CD14-positive monocyte (primary cell): Measurements from ENCODE around the gene BACH1. TPM values are rescaled to one million over a fixed set of nuclear protein-coding genes. Genes with fewer than 3 reads are reported as not detected.

ENCODE experiments used
- DNase-seq, 3 donors: peaks; one replicate each; pipeline ENCODE4 v3.0.0-alpha.2; 2011 to 2022
- H2AFZ ChIP-seq: 2 replicates; pipeline ENCODE4 v1.6.0; 2012; ENCODE audit warnings: mild to moderate bottlenecking, low read depth, low read length, inconsistent platforms; ENCODE audit not compliant: insufficient read depth, poor library complexity, severe bottlenecking
- H3K27ac ChIP-seq, 2 donors: 1 replicate in 1 of 2; 2 replicates in 1 of 2; pipeline ENCODE4 v1.5.1; 2012 to 2013; ENCODE audit warnings: low read length in 2 of 2, control low read depth in 1 of 2, inconsistent platforms in 1 of 2, low read depth in 1 of 2, mild to moderate bottlenecking in 1 of 2
- H3K27me3 ChIP-seq, 2 donors: one replicate each; pipeline versions ENCODE4 v1.6.0 to v1.6.1; 2011 to 2013; ENCODE audit warnings: low read length in 2 of 2; ENCODE audit not compliant: control insufficient read depth in 2 of 2, insufficient read depth in 2 of 2
- H3K36me3 ChIP-seq, 2 donors: replicated peaks in 1 of 2; 1 replicate in 1 of 2; 2 replicates in 1 of 2; pipeline versions ENCODE4 v1.5.1 to v1.6.1; 2012 to 2013; ENCODE audit warnings: low read length in 2 of 2, control low read depth in 1 of 2, inconsistent platforms in 1 of 2, mild to moderate bottlenecking in 1 of 2; ENCODE audit not compliant: insufficient read depth in 2 of 2, control insufficient read depth in 1 of 2
- H3K4me1 ChIP-seq, 2 donors: 1 replicate in 1 of 2; 2 replicates in 1 of 2; pipeline versions ENCODE4 v1.5.1 to v1.6.1; 2012 to 2013; ENCODE audit warnings: low read length in 2 of 2, control low read depth in 1 of 2, inconsistent platforms in 1 of 2, mild to moderate bottlenecking in 1 of 2, moderate library complexity in 1 of 2; ENCODE audit not compliant: insufficient read depth in 2 of 2, control insufficient read depth in 1 of 2
- H3K4me2 ChIP-seq: replicated peaks from 2 replicates; pipeline ENCODE3; 2012; ENCODE audit warnings: low read length, moderate library complexity, mild to moderate bottlenecking; ENCODE audit not compliant: poor library complexity, severe bottlenecking; ENCODE audit errors: extremely low read depth
- H3K4me3 ChIP-seq, 3 experiments: fragments of 200-600 bp in 1 of 3; sonication (generic) in 1 of 3; replicated peaks in 1 of 3; 1 replicate in 2 of 3; 2 replicates in 1 of 3; pipeline ENCODE4 v1.5.1; 2011 to 2013; ENCODE audit warnings: low read length in 3 of 3, mild to moderate bottlenecking in 3 of 3, control low read depth in 2 of 3, low read depth in 2 of 3, inconsistent platforms in 1 of 3, moderate library complexity in 1 of 3
- H3K79me2 ChIP-seq: 2 replicates; pipeline ENCODE4 v1.6.0; 2012; ENCODE audit warnings: mild to moderate bottlenecking, control low read depth, inconsistent platforms, low read length, moderate library complexity; ENCODE audit not compliant: insufficient read depth
- H3K9ac ChIP-seq: 2 replicates; pipeline ENCODE4 v1.6.0; 2017; ENCODE audit warnings: low read length, mild to moderate bottlenecking; ENCODE audit not compliant: insufficient read depth, poor library complexity, severe bottlenecking
- H3K9me3 ChIP-seq, 2 donors: replicated peaks in 1 of 2; 1 replicate in 1 of 2; 2 replicates in 1 of 2; pipeline versions ENCODE4 v1.5.1 to v1.6.1; 2012 to 2013; ENCODE audit warnings: low read length in 2 of 2, control low read depth in 1 of 2; ENCODE audit not compliant: control insufficient read depth in 1 of 2, insufficient read depth in 1 of 2
- H4K20me1 ChIP-seq: 2 replicates; pipeline ENCODE4 v1.6.0; 2012; ENCODE audit warnings: mild to moderate bottlenecking, low read length, control low read depth, moderate library complexity; ENCODE audit not compliant: insufficient read depth
- H3K27ac Mint-ChIP-seq, 7 donors: one replicate each; pipeline ENCODE4 v1.8.0; 2020; ENCODE audit warnings: mild to moderate bottlenecking in 7 of 7, mixed read lengths in 7 of 7, moderate library complexity in 6 of 7, inconsistent platforms in 2 of 7
- H3K27me3 Mint-ChIP-seq, 3 donors: one replicate each; pipeline ENCODE4 v1.8.0; 2021 to 2022; ENCODE audit warnings: low read depth in 3 of 3, mild to moderate bottlenecking in 3 of 3, mixed read lengths in 3 of 3, moderate library complexity in 3 of 3, inconsistent platforms in 1 of 3
- H3K36me3 Mint-ChIP-seq, 2 donors: one replicate each; pipeline ENCODE4 v1.8.0; 2020; ENCODE audit warnings: mixed read lengths in 2 of 2, inconsistent platforms in 1 of 2, mild to moderate bottlenecking in 1 of 2
- H3K4me1 Mint-ChIP-seq: one replicate; pipeline ENCODE4 v1.8.0; 2020; ENCODE audit warnings: mild to moderate bottlenecking, mixed read lengths
- H3K4me3 Mint-ChIP-seq, 2 donors: one replicate each; pipeline ENCODE4 v1.8.0; 2020; ENCODE audit warnings: mild to moderate bottlenecking in 2 of 2, mixed read lengths in 2 of 2, moderate library complexity in 1 of 2
- H3K9me3 Mint-ChIP-seq, 7 donors: one replicate each; pipeline ENCODE4 v1.8.0; 2020 to 2022; ENCODE audit warnings: mixed read lengths in 7 of 7, mild to moderate bottlenecking in 6 of 7, moderate library complexity in 6 of 7, inconsistent platforms in 2 of 7
- CTCF ChIP-seq: fragments of 200-600 bp; IDR thresholded peaks from one replicate; pipeline ENCODE4 v1.8.0; 2022; ENCODE audit warnings: antibody characterized with exemption, mild to moderate bottlenecking
- WGBS: methylation state at CpG from one replicate; pipeline ENCODE4 v1.1.5; 2013; ENCODE audit warnings: missing lambda C conversion rate; ENCODE audit not compliant: insufficient coverage; 5-methylcytosine and 5-hydroxymethylcytosine counted together
- intact Hi-C, 2 donors: fragments of 100-400 bp; cut with micrococcal nuclease; formaldehyde crosslinking; loops; one replicate each; pipeline versions ENCODE4 v1.15.0 to v1.15.1; 2023
- polyA plus RNA-seq, 3 donors: library from polyadenylated mRNA; depleted of rRNA in 1 of 3; unstranded in 2 of 3; stranded (reverse) in 1 of 3; fragments of 300-500 nt in 2 of 3; fragments of >200 nt in 1 of 3; fragmentation: Illumina TruSeq in 2 of 3; gene quantifications; 1 replicate in 2 of 3; 2 replicates in 1 of 3; pipeline ENCODE4 v1.2.3, GENCODE V29; 2012 to 2021

Gene BACH1
- polyA plus RNA-seq, 3 donors, result 69.2 to 199 (median 148) TPM

GRCh38 chr21:29264721-29265120 is 34.0 kb upstream of the BACH1 start:
- intact Hi-C loops, result no loop called here
- H3K27me3 Mint-ChIP-seq, result peaks cover 0 to 2% (median 2%) of the 10 kb centered on the region in 3 donors

GRCh38 chr21:29265690-29266479 is 32.8 kb upstream of the BACH1 start:
- no peak overlapping the region for H3K4me2 ChIP-seq
- no peaks in the 10 kb centered on the region for H3K79me2 ChIP-seq
- no peak overlapping the region for H3K27ac ChIP-seq
- intact Hi-C loops, result no loop called here
- no peak overlapping the region for H2AFZ ChIP-seq
- DNase-seq, result no peak
- H3K36me3 ChIP-seq, result no peaks in the 10 kb centered on the region
- H3K4me3 ChIP-seq, result no peak overlapping the region
- H3K9ac ChIP-seq, result no peak overlapping the region
- H3K27me3 ChIP-seq, result no peaks in the 10 kb centered on the region
- peaks cover 3 to 4% of the 10 kb centered on the region in 2 donors for H3K4me1 ChIP-seq
- 73% methylated on average over 2 of the region's 6 CpGs for WGBS
- Mint-ChIP-seq H3K9me3 (peaks cover 0 to 3% (median 1%) of the 10 kb centered on the region in 7 donors), H3K27ac (no peak overlapping the region), H3K4me3 (no peak overlapping the region), H3K4me1 (peaks cover 12% of the 10 kb centered on the region), H3K27me3 (peaks cover 0 to 2% (median 2%) of the 10 kb centered on the region in 3 donors), H3K36me3 (peaks cover 3 to 5% of the 10 kb centered on the region in 2 donors)
- no peak for TF ChIP-seq CTCF
- H3K9me3 ChIP-seq, result no peaks in the 10 kb centered on the region
- no peaks in the 10 kb centered on the region for H4K20me1 ChIP-seq

More at GRCh38 chr21:29264721-29265120, 34.0 kb upstream of the BACH1 start:
- Histone ChIP-seq H3K4me2 (no peak overlapping the region), H3K36me3 (no peaks in the 10 kb centered on the region), H3K4me3 (no peak overlapping the region), H3K27ac (no peak overlapping the region), H4K20me1 (no peaks in the 10 kb centered on the region), H3K9ac (no peak overlapping the region), H3K9me3 (no peaks in the 10 kb centered on the region), H2AFZ (no peak overlapping the region), H3K4me1 (peaks cover 3 to 4% of the 10 kb centered on the region in 2 donors), H3K27me3 (no peaks in the 10 kb centered on the region), H3K79me2 (no peaks in the 10 kb centered on the region)
- Mint-ChIP-seq H3K9me3 (peaks cover 0 to 2% (median 0%) of the 10 kb centered on the region in 7 donors), H3K4me3 (no peak overlapping the region), H3K27ac (no peak overlapping the region), H3K36me3 (peaks cover 3 to 5% of the 10 kb centered on the region in 2 donors), H3K4me1 (peaks cover 12% of the 10 kb centered on the region)
- TF ChIP-seq CTCF, result no peak
- DNase-seq, result no peak
- WGBS, result no CpG with 5 or more reads among the region's 1 CpG
